RPMI8226 (cell line): ENCODE measurements around the gene FSTL4.

Experiments used
- DNase-seq: peaks from one replicate; pipeline ENCODE4 v3.0.0-alpha.2; 2015

The FSTL4 gene

DNA sequence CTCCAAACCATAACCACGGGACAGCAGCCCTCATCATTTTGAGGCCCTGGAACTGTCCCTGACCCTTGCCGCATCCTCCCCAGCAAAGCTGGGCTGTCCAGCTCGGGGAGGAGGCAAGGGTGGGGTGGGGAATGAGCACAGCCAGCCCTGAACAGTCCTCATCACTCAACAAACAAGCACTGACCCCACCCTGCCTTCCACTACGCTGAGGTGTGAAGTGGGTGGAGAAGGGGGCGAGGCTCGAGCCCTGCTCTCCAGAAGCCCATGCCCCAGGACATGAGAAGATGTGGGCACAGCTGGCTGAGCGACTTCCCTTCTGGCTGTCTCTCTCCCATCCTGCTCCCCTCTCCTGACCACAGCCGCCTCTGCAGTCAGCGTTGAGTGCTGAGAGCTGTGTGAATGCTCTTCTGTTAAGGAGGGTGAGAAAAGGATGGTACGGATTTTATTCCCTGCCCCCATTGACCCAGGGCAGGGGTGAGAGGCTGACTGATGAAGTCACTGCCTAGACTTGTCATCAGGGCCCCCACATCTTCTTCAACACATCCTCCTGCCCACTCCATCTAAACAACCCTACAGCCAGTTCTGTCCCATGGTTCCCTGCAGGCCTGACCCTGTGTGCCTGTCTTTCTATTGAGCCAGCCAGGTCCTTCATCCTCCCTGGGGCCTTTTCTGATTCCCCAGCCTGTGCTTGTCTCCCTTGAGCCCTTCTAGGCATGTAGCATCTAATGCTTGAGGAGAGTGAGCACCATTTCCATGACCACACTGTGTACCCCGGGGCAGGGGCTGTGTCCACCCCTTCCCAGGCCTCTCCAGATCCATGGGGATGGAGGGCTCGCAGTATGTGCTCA is 276.0 kb downstream of the FSTL4 start:
- DNase-seq: no peak

DNA sequence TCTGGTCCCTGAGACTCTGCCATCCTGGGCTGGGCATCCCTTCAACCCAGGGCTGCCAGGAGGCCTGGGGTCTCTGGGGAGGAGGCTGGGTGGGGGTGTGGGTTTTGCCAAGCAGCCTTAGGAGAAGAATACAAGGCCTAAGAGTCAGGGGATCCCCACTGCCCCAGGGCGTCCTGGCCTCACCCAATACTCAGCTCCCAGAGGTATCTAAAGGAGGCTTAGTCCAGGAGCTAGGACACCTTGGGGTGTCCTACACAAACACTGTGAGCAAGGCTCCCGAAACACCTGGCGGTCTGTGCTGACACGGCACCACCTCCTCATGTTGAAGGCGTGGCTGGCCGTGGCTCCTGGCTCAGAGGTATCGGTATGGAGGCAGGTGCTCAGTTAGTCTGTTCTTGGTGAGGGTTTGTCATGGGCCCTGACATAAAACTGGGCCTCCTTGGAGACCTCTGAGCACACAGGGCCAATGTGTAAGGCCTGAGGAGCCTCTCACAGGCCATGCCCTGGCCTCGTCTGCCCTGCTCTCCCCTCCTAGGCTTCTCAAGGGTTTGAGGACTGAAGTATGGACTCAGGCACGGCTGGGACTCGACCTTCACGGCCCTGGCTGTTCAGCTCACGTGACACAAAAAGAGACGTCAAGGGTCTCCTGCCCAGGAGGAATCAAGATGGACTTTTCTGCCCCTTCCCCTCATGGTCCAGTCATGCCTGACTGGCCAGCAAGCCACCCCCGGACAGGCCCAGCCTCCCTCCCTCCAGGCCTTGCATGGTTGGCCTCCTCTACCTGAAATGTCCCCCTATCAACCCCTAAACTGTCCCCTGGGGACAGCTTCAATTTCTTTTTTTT is 277.3 kb downstream of the FSTL4 start:
- peak; percentile 79 for DNase-seq

DNA sequence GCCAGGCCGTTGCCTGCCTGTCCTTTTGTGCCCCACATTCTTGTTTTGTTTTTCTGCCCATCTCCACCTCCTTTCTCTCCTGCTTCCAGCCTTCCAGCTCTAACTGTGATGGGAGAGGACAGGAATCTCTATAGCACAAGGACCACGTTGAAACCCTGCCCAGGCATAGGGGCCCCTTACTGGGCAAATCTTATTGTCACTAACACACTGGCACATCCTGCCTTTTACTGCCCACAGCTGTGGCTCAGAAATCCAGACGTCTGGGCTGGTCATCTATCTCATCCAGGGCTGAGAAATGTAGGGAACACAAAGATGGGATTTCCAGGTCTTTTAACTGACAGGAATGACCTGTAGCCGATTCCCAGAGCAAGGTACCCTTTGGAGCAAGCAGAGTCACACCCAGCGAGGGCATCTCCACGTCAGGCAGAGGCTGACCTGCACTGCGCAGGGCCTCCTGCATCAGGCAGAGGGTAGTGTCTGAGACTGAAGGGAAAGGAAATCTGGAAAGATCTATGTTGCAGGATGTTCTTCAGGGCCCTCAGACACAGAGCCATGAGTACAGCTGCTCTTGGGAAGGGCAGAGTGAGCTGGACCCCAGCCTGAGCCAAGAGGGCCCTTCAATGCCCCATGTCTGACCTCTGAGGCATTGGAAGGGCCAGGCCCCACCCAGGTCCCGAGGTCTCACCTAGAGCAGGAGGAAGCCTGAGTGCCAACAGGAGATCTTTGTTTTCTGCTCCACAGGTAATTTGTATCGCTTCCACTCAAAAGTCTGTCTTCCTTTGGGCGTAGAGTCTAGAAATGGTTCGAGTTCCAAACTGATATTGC is 278.8 kb downstream of the FSTL4 start:
- DNase-seq: no peak

DNA sequence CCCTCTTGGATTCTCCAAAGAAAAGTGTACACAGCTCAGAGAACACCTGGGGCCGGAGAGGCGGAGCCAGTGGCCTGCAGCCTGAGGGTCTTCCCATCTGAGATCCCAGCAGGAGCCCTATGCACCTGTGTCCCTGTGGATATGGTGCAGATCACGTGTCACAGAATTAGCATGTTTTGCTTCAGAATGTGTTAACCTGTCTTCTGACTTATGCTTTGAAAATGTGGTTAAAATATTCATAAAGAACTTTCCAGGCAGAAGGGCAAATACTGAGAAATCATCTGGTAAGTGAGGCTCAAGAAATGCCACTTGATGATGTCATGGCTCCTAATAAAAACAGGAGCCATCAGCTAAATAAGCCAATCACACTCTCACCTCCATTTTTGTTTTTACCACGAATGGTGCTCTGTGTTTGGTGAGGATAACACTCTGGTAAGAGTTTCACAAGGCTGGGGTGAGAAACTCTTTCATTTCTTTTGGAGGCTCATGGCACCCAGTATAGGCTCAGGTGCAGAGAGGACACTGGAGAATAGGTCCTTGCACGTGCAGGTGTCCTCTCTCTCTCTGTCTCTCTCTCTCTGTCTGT is 279.8 kb downstream of the FSTL4 start:
- no peak for DNase-seq

DNA sequence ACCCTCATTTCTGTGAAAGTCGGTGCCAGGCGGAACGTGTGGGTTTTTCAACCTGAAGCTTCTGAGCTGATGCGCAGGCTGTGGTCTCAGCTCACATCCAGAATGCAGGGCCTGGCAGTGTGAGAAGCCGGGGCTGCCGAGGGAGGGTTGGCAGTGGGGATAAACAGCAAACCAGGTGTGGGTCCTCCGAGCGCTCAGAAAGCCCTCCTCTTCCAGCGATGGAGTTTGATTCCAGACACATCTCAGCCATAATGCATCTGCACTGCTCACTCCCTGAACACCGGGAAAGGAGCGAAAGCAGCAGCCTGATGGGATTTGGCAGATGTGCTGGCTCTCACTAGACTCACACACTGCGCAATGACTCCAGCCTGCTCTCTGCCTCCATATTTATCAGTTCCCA is 280.4 kb downstream of the FSTL4 start:
- DNase-seq: no peak

DNA sequence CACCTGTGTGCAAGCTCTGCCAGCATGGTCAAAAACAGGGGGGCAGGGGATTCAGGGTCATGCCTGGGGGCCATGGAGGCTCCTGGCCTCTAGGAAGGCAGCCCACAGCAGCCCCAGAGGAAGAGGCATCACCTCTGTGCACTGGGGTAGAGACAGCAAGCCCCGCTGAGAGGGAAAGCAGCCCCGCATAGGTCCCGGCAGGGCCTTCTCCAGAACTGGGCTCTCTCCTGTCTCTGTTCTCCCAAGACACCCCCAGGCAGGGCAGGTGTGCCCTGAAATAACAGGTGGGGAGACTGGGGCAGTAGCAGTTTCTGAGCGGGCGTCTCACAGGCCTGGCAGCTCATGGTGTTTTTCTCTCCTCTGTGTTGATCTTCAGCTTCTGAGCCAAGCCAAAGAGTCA is 281.4 kb downstream of the FSTL4 start:
- no peak for DNase-seq

DNA sequence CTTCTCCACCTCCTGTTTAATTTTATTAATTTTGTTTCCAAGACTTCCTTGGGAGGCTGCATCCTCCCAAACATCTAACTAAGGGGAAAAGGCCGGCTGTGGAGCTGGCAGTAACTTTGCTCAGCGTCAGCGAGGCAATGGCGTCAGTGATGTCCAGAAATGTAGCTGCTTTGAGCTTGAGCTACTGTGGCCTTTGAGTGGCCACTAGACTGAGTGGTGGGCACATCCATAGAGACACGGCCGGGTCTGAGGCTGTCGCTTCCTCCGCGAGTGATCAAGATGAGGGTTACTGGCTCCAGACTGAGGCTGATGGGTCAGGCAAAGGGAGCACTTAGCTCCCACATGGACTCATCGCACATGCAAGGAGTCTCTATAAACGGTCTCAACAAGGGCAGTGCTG is 283.5 kb downstream of the FSTL4 start:
- no peak for DNase-seq

DNA sequence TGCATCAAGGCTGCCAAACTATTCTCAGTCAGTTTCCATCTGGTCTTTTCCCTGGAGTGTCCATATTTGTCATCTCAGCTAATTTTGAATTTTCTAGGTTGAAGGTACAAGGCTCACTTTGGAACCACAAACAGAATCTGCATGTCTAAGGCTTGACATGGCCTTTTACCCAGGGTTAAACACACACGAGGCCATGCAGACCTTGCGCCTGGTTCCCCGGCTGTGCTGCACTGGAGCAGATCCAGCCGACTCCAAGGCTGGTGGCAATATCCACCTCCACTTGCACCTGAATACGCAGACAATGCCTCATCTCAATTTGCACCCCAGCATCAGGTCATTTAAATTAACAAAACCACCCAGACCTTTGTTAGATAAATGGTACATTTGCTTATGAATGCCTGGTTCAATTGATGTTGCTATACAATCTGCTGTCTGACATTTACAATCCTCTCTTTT is 284.4 kb downstream of the FSTL4 start:
- DNase-seq: no peak

DNA sequence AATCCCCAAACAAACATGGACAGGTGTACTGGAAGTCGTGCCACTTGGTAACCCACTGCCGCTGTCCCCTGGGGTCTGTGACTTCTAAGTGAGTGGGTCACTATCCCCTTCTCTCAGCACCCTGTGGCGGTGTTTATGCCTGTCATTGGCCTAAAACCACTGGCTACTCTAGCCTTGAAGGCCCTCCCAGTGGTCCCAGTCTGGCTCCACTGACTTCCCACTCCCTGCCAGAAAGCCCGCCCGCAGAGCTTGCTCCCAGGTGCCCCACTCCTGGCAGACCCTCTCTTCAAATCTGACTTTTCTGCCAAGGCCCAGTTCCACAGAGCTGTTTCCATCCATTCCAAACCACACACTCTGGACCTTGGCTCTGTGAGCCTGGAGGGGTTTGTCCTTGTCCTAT is 286.0 kb downstream of the FSTL4 start:
- no peak for DNase-seq

DNA sequence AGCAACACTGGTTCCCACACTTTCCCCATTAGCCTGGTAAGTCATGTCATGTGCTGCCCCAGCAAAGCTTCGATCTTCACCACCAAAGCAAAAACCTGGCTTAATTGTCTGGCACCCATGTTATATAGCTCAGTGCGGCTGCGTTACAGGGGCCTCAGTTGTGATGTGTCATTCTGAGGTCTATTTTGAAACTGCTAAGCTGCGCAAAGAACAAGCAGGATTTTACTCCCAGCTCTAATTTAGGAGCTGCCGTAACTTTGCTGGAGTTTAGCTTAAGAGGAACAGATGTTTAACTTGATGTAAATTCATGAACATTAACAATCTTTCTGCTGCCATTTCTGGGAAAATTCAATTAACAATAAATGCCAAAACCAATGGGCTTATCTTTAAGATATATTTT is 286.5 kb downstream of the FSTL4 start:
- DNase-seq: no peak

DNA sequence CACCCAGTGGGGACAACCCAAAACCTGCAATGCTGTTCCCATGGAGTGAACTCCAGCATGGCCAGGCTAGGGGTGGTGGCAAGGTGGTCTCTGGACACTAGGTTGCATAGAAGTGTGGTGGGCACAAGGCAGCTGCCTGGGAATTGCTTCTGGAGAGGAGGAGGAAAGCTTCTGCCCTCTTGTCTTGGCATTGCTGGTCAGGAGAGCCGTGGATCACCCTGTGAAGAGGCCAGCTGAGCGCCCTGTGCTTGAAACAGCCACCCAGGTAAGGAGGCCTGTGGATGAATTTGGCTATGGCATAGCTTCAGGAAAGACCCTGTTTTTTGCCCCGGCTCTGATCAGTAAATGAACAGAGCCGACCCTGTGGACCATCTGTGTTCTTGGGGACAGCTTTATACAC is 287.4 kb downstream of the FSTL4 start:
- DNase-seq: no peak

DNA sequence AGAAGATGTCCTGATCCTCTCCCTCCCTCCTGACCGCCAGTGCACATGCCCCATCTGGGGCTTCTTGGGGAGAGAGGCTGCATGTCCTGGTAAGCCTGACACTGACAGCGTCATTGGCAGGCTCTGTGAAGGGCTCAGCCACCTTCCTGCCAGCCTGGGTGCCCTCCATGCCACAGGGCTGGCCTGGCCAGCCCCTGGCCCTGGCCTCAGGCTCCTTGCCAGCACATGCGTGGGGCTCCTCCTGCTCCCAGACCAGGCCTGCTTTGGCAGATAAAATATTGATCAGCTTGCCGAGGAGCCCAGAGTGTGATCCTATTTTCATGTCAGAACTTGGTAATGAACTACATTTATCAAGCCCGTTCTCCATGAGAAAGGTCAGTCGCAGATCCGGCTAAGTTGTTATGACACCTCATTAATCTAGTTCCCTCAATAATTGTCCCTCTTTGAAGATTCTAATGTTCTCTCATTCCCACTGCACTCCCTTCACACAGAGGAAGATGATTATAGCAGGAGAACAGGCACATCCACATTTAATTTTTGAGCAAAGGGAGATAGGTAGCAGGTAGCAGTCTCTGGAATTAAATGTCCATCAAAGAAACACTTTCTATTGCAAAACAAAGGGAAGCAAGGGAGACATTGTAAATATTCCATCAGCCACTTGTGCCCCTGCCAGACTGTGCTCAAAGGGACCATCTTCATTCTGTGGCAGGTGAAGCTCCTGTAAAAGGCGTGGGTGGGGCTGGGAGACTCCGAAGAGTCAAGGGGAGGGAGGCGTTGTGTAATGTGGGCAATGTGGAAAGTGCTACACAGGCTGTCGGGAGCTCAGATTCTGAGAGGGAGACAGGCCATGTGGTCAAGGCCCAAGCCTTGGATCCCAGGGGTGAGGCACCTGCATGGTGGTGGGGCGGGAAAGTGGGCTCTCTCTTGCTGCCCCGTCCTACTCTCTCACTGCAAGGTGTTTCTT is 288.6 kb downstream of the FSTL4 start:
- no peak for DNase-seq

DNA sequence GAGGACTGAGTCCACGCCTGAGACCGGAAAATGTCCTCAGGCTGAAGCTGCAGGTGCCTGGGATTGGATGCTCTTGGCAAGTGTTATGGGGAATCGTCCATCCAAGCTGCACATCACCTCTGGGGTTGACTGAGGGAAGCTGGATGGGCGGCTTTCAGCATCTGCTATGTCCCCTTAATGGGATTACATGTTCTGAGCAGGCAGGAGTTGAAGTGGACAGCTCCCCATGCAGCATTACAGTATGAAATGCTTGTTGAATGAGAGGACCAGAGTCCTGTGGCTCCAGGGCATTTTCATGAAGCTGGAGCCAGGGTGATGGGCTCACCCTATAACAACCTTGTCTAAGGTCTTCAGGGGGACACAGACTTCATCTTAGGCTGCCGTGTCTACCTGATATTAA is 289.6 kb downstream of the FSTL4 start:
- DNase-seq: no peak

DNA sequence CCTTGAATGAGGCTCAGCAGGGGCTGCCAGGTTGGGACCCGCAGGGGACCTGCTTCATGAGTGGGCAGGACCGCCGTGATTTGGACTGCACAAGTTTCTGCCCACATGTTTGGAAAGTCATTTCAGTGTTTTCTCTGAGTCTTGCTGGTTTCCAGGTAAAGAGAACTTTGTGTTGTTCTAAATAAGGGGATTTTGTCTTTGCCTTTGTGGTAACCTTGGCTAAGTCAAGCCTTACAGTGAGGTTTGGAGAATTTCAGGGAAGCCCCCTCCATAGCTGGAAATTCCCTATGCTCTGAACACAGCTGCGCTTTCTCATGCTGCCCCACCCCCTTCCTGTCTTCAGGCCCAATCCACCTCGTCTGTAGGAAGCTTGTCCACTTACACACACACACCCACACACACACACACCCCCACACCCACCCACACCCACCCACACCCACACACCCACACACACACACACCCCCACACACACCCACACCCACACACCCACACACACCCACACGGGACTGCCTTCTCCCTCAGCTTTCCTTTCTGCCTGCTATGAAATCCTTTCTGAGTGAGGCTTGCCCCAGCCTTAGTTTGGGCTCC is 290.4 kb downstream of the FSTL4 start:
- DNase-seq: no peak

DNA sequence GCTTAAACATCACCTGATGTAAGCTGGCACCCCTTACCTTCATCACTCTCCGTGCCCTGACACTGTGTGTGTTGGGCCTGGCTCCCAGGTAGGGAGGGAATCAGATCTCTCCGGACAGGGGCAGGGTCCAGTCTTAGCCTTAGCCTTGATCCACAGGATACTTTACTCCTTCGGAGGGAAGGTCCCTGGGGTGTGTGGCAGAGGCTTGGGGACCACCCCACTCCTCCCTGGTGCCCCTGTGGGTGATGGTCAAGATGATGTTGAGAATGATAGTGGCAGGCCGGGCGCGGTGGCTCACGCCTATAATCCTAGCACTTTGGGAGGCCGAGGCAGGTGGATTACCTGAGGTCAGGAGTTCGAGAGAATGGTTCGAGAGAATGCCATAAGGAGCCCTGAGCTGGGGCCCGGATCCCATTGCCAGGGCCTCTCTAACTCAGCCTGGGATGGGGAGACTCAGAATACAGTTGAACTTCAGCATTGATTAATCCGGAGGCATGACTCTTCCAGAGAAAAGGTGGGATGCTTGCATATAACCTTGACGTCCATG is 291.0 kb downstream of the FSTL4 start:
- no peak for DNase-seq

DNA sequence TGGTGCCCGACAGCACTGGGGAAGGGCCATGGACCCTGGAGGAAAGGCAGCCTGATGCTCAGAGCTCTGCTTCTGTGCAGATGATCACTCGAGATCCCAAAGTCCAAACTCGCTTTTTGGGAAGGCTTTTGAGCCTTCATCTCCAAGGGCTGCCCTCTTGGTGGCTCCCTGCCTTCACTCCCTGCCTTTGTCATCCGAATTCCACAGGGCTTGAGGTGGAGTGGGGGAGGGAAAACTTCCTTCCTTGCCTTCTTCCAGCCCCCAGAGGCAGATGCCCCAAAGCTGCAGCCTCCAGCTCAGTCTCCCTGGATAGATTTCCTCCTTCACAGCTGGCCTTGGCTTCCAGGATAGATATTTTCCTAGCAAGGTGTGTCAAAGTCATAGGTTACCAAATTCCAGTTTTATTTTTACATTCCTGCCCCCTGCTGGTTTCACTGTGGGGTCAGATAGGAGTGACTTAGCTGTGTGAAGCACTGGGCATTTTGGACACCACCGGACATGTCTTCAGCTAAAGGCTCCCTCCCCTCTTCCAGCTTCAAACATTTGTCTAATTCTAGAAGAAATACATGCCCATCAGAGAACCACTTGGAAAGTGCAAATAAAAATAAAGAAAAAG is 292.3 kb downstream of the FSTL4 start:
- DNase-seq: peak; percentile 22

DNA sequence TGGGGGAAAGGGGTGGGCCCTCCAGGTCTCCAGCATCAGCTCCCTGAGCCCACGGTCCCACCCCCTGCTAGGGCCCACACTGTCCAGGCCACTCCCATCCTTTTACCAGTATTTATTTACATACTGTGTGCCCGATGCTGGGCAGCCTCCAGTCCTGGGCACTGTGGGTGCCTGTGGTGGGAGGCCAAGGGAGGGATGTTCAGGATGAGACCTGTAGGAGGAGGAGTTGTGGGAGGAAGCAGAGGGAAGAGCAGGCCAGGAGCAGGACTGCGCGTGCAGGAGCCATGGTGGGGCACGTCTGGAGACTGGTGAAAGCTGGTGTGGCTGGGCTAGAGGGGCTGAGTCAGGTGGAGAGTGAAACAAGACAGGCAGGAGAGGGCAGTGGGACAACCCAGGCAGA is 293.1 kb downstream of the FSTL4 start:
- no peak for DNase-seq

DNA sequence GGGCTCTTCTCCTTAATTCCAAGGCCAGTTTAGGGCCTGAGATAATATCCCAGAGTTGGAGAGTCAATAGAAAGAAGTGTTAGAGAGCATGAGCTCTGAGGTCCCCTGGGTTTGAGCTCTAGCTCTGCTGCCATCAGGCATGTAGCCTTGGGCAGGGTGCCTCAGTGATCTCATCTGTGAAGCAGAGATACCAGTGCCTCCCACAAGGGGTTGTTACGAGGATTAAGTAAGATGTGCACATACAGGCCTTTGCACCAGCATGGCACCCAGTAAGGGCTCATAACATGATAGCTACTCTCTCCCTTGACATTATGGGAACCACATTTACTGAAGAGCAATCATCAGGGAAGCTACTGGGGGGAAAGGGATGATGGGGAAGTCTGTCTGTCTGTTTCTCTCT is 294.8 kb downstream of the FSTL4 start:
- no peak for DNase-seq

DNA sequence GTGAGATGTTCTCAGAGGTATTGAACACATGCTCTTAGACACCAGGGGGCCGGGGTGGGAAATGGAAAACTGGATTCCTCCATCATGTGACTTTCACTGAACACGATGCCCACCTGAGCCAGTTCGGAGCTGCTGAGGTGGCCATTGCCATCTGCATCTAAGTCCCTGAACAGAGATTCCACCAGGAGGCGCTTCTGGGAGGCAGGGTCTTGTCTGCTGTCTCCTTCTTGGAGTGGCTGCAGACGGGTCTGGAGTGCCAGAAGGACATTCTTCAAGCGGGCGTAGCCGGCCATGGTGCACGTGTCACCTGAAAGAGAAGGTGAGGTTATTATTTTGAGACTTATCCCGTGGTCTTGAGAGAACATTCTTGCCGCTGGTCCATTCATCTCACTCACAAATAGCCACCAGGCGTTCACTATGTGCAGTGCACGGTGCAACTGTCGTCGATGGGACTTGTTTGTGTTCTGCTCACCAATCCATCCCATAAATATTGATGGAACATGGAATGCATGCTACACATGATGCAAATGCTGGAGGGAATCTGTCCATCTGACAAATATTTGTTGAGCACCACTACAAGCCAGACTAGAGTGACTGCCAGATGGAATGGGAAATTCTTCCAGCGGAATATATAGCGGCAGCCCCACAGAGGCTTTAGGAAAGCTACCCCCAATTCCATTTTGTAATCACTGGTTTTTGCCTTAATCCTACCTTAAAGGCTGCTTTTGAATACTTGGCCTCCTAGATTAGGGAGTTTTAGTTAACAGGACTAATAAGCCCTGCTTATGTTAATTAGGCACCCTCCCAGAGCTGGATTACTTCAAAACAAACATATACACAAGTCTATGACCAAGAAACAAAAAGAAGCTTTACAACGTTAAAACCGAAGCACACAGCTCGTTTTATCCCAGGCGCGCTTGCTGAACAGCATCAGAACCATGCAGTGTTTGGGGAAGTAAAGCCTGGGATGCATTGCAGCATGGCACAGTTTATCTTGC is 295.7 kb downstream of the FSTL4 start:
- no peak for DNase-seq
